ENCODE measurements around the gene HTRA1. TPM values are rescaled to one million over a fixed set of nuclear protein-coding genes. Genes with fewer than 3 reads are reported as not detected.

The HTRA1 gene
- total and polyA plus RNA-seq, 3 experiments from 2014 or later = 0.13 to 0.56 TPM; not detected in 1

GRCh38 chr10:122561792-122562191, 100.4 kb downstream of the HTRA1 start:
- CTCF ChIA-PET = no interaction called here
- Mint-ChIP-seq H3K4me3 (no peak overlapping the region), H3K27ac (peak overlapping the region in 2 of 8 donors; percentile 44 to 52), H3K4me1 (peaks cover 26 to 53% (median 35%) of the 10 kb centered on the region in 3 donors), H3K27me3 (peaks cover 15 to 16% of the 10 kb centered on the region in 2 donors), H3K36me3 (no peaks in the 10 kb centered on the region), H3K9me3 (no peaks in the 10 kb centered on the region)
- peaks cover 14% of the 10 kb centered on the region for H3K4me1 ChIP-seq (ENCODE audit: insufficient read depth, low read length)
- no peak overlapping the region for H3K4me3 ChIP-seq (ENCODE audit: low read length)
- H3K27me3 ChIP-seq (ENCODE audit: insufficient read depth, low read length, poor library complexity, severe bottlenecking) = no peaks in the 10 kb centered on the region
- no peak overlapping the region for H3K27ac ChIP-seq (ENCODE audit: low read depth, low read length)
- H3K9me3 ChIP-seq (ENCODE audit: low read length) = no peaks in the 10 kb centered on the region
- no peak for DNase-seq
- POLR2A ChIA-PET = interaction anchor here (1.0 kb wide), 1 partner anchor 46 kb away, joined by 3 read pairs; no protein-coding TSS in a partner anchor
- no peaks in the 10 kb centered on the region for H3K36me3 ChIP-seq (ENCODE audit: insufficient read depth, low read length)

Other genes starting within 250 kb of the HTRA1 start
- gene BTBD16, start 190.3 kb upstream of the HTRA1 start, total RNA-seq = not detected
- not detected for gene BTBD16, start 190.3 kb upstream of the HTRA1 start, polyA plus RNA-seq
- 10 to 100 TPM; 14.5 to 16.8 TPM for gene PLEKHA1, start 86.8 kb upstream of the HTRA1 start, total RNA-seq
- 101 TPM for gene PLEKHA1, start 86.8 kb upstream of the HTRA1 start, polyA plus RNA-seq
- not detected for gene ARMS2, start 6.9 kb upstream of the HTRA1 start, total RNA-seq
- not detected for gene ARMS2, start 6.9 kb upstream of the HTRA1 start, polyA plus RNA-seq
- gene DMBT1, start 99.2 kb downstream of the HTRA1 start, total RNA-seq = not detected
- gene DMBT1, start 99.2 kb downstream of the HTRA1 start, polyA plus RNA-seq = not detected
- gene C10orf120, start 238.3 kb downstream of the HTRA1 start, total RNA-seq = not detected
- gene C10orf120, start 238.3 kb downstream of the HTRA1 start, polyA plus RNA-seq = not detected

Data from CD8-positive, alpha-beta memory T cell (primary cell).